Body of pancreas (tissue), 4 donors: ENCODE data around the gene HEXD.

Experiments used
- POLR2A ChIP-seq, 3 donors: fragments of 450-650 bp; IDR thresholded peaks; one replicate each; pipeline ENCODE4 v1.6.1; 2016; ENCODE audit warnings: antibody characterized with exemption in 3 of 3, mild to moderate bottlenecking in 2 of 3
- TF ChIP-seq, protein P1 (sequence below), 7 experiments: fragments of 450-650 bp in 4 of 7; fragments of 200-600 bp in 3 of 7; sonication (generic) in 3 of 7; IDR thresholded peaks; one replicate each; pipeline ENCODE4 v1.5.1; 2016 to 2019; ENCODE audit warnings: antibody characterized with exemption in 7 of 7

DNA sequence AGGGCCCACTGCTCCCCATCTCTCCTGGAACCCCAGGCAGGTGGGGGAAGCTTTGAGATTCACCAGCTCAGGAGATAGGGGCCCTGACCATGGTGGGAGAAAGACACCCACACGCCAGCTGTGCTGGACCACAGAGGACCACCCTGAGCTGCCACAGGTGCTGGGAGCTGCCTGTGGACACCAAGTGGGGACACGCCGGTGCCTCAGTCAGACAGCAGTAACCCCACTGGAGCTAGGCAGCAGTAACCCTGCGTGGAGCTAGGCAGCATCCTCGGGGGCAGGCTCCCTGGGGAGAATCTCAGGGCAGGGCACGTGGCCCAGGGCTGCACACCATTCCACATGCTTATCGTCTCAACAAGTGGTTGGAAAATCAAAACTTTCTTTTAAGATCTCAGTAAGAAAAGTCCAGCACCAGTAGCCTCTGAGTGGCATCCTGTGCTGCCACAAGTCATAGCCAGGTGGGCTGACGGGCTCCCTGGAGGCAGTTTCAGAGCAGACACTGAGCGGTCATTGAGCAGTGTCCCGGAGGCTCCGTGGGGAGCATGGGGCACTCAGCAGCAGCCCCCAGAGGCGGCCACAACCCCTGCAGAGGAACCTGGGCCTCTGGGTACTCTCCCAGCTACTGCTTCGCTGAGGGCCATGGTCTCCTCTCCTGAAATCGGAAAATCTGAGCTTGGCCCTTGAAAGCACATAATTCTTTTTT, 8.0 kb upstream of the HEXD start:
- TF ChIP-seq, protein P1, sequence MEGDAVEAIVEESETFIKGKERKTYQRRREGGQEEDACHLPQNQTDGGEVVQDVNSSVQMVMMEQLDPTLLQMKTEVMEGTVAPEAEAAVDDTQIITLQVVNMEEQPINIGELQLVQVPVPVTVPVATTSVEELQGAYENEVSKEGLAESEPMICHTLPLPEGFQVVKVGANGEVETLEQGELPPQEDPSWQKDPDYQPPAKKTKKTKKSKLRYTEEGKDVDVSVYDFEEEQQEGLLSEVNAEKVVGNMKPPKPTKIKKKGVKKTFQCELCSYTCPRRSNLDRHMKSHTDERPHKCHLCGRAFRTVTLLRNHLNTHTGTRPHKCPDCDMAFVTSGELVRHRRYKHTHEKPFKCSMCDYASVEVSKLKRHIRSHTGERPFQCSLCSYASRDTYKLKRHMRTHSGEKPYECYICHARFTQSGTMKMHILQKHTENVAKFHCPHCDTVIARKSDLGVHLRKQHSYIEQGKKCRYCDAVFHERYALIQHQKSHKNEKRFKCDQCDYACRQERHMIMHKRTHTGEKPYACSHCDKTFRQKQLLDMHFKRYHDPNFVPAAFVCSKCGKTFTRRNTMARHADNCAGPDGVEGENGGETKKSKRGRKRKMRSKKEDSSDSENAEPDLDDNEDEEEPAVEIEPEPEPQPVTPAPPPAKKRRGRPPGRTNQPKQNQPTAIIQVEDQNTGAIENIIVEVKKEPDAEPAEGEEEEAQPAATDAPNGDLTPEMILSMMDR (IDR thresholded peaks at IDR 0.05): no peak
- TF ChIP-seq POLR2A (IDR thresholded peaks at IDR 0.05): no peak
